ENCODE data around the gene WDSUB1.

DNA sequence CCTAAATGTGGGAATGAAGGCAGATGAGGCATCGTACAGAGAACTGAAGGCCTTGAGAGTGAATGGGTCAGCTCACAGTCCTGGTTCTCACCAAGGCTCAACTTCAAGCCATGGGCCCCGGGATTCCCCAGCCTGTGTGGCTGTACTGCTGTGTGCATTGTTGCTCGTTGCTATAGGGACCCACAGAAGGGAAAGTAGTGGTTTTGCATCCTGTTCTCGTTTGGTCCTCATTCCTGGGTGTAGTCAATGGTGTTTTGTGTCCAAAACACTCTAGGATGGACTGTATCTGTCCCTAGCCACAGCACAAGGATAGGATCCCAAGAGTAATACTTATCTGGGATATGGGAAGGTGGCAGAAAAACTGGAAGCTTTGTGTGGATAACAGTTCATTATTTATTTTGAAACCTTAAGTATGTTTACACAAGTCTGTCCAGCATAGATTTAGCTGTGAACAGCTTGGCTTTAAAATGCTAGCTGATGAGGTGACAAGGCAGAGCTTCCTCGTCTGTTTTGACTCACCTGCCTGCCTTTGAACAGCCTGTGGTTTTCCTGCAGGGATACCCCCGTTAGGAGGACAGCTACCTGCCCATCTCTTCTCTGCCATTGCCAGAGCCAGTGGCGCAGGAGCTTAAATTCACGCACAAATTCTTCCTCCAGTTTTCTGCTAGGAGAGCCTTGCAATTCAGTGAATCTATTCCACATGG, 85.0 kb downstream of the WDSUB1 start:
- TF ChIP-seq RAD21 (IDR thresholded peaks at IDR 0.05), result no peak
- TF ChIP-seq, protein P1, sequence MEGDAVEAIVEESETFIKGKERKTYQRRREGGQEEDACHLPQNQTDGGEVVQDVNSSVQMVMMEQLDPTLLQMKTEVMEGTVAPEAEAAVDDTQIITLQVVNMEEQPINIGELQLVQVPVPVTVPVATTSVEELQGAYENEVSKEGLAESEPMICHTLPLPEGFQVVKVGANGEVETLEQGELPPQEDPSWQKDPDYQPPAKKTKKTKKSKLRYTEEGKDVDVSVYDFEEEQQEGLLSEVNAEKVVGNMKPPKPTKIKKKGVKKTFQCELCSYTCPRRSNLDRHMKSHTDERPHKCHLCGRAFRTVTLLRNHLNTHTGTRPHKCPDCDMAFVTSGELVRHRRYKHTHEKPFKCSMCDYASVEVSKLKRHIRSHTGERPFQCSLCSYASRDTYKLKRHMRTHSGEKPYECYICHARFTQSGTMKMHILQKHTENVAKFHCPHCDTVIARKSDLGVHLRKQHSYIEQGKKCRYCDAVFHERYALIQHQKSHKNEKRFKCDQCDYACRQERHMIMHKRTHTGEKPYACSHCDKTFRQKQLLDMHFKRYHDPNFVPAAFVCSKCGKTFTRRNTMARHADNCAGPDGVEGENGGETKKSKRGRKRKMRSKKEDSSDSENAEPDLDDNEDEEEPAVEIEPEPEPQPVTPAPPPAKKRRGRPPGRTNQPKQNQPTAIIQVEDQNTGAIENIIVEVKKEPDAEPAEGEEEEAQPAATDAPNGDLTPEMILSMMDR (IDR thresholded peaks at IDR 0.05; ENCODE audit: low read depth, low read length, missing input control), result no peak
- no peak for TF ChIP-seq SP1 (IDR thresholded peaks at IDR 0.05)
- no peak for TF ChIP-seq EGR1 (IDR thresholded peaks at IDR 0.05; ENCODE audit: low read depth in 2 of 2)
- TF ChIP-seq, protein P2, sequence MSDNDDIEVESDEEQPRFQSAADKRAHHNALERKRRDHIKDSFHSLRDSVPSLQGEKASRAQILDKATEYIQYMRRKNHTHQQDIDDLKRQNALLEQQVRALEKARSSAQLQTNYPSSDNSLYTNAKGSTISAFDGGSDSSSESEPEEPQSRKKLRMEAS (IDR thresholded peaks at IDR 0.05), result no peak
- TF ChIP-seq, protein P3, sequence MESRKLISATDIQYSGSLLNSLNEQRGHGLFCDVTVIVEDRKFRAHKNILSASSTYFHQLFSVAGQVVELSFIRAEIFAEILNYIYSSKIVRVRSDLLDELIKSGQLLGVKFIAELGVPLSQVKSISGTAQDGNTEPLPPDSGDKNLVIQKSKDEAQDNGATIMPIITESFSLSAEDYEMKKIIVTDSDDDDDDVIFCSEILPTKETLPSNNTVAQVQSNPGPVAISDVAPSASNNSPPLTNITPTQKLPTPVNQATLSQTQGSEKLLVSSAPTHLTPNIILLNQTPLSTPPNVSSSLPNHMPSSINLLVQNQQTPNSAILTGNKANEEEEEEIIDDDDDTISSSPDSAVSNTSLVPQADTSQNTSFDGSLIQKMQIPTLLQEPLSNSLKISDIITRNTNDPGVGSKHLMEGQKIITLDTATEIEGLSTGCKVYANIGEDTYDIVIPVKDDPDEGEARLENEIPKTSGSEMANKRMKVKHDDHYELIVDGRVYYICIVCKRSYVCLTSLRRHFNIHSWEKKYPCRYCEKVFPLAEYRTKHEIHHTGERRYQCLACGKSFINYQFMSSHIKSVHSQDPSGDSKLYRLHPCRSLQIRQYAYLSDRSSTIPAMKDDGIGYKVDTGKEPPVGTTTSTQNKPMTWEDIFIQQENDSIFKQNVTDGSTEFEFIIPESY (IDR thresholded peaks at IDR 0.05), result no peak
- TF ChIP-seq JUND (IDR thresholded peaks at IDR 0.05), result no peak
- TF ChIP-seq, protein P4, sequence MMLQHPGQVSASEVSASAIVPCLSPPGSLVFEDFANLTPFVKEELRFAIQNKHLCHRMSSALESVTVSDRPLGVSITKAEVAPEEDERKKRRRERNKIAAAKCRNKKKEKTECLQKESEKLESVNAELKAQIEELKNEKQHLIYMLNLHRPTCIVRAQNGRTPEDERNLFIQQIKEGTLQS (IDR thresholded peaks at IDR 0.05), result no peak
- TF ChIP-seq GABPA (IDR thresholded peaks at IDR 0.05 in 1 of 2, conservative IDR thresholded peaks at IDR 0.05 in 1 of 2), result no peak
- no peak for TF ChIP-seq HNF4G (IDR thresholded peaks at IDR 0.05)
- TF ChIP-seq, protein P5, sequence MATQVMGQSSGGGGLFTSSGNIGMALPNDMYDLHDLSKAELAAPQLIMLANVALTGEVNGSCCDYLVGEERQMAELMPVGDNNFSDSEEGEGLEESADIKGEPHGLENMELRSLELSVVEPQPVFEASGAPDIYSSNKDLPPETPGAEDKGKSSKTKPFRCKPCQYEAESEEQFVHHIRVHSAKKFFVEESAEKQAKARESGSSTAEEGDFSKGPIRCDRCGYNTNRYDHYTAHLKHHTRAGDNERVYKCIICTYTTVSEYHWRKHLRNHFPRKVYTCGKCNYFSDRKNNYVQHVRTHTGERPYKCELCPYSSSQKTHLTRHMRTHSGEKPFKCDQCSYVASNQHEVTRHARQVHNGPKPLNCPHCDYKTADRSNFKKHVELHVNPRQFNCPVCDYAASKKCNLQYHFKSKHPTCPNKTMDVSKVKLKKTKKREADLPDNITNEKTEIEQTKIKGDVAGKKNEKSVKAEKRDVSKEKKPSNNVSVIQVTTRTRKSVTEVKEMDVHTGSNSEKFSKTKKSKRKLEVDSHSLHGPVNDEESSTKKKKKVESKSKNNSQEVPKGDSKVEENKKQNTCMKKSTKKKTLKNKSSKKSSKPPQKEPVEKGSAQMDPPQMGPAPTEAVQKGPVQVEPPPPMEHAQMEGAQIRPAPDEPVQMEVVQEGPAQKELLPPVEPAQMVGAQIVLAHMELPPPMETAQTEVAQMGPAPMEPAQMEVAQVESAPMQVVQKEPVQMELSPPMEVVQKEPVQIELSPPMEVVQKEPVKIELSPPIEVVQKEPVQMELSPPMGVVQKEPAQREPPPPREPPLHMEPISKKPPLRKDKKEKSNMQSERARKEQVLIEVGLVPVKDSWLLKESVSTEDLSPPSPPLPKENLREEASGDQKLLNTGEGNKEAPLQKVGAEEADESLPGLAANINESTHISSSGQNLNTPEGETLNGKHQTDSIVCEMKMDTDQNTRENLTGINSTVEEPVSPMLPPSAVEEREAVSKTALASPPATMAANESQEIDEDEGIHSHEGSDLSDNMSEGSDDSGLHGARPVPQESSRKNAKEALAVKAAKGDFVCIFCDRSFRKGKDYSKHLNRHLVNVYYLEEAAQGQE (IDR thresholded peaks at IDR 0.05), result no peak
- TF ChIP-seq YY1 (IDR thresholded peaks at IDR 0.05), result no peak
